Thyroid gland (tissue), 4 donors: ENCODE data around the gene PAFAH1B1.

Source experiments
- CTCF ChIP-seq, 6 experiments: fragments of 200-600 bp in 3 of 6; fragments of 450-650 bp in 3 of 6; sonication (generic) in 3 of 6; IDR thresholded peaks; one replicate each; pipeline ENCODE4 v1.5.1; 2016 to 2019; ENCODE audit warnings: antibody characterized with exemption in 6 of 6, mild to moderate bottlenecking in 2 of 6, inconsistent platforms in 1 of 6, moderate library complexity in 1 of 6
- POLR2A ChIP-seq, 2 donors: fragments of 450-650 bp; IDR thresholded peaks; one replicate each; pipeline ENCODE4 v1.6.1; 2017; ENCODE audit warnings: antibody characterized with exemption in 2 of 2, mild to moderate bottlenecking in 2 of 2, moderate library complexity in 1 of 2

GRCh38 chr17:2549392-2550211 is 43.9 kb upstream of the PAFAH1B1 start:
- TF ChIP-seq POLR2A (IDR thresholded peaks at IDR 0.05) (no peak), CTCF (IDR thresholded peaks at IDR 0.05) (no peak)
